Esophagus muscularis mucosa (tissue), 4 donors: Measurements from ENCODE around the gene COPA. TPM values are rescaled to one million over a fixed set of nuclear protein-coding genes. Genes with fewer than 3 reads are reported as not detected.

ENCODE experiments used
- DNase-seq: peaks from one replicate; pipeline ENCODE4 v3.0.0-alpha.2; 2017; ENCODE audit errors: extremely low spot score
- H3K27ac ChIP-seq, 4 donors: fragments of 200-600 bp; sonication (generic); replicated peaks in 1 of 4; 1 replicate in 3 of 4; 2 replicates in 1 of 4; pipeline ENCODE4 v1.5.1; 2016 to 2019; ENCODE audit warnings: mild to moderate bottlenecking in 1 of 4
- H3K27me3 ChIP-seq, 4 donors: fragments of 200-600 bp; sonication (generic); one replicate each; pipeline versions ENCODE4 v1.5.1 to v1.6.0; 2016 to 2019
- H3K36me3 ChIP-seq, 4 donors: fragments of 200-600 bp; sonication (generic); one replicate each; pipeline ENCODE4 v1.5.1; 2016 to 2019
- H3K4me1 ChIP-seq, 4 donors: fragments of 200-600 bp; sonication (generic); one replicate each; pipeline ENCODE4 v1.5.1; 2016 to 2019
- H3K4me3 ChIP-seq, 4 donors: fragments of 200-600 bp; sonication (generic); 1 replicate in 2 of 4; 2 replicates in 2 of 4; pipeline ENCODE4 v1.5.1; 2016 to 2019; ENCODE audit warnings: mild to moderate bottlenecking in 4 of 4, moderate library complexity in 1 of 4
- H3K9me3 ChIP-seq, 4 donors: fragments of 200-600 bp; sonication (generic); 1 replicate in 3 of 4; 2 replicates in 1 of 4; pipeline ENCODE4 v1.5.1; 2016 to 2019
- CTCF ChIP-seq, 3 experiments: fragments of 200-600 bp in 2 of 3; fragments of 450-650 bp in 1 of 3; sonication (generic) in 2 of 3; IDR thresholded peaks; one replicate each; pipeline ENCODE4 v1.5.1; 2017 to 2019; ENCODE audit warnings: antibody characterized with exemption in 3 of 3, mild to moderate bottlenecking in 2 of 3, moderate library complexity in 1 of 3
- EP300 ChIP-seq: sonication (generic); formaldehyde crosslinking; IDR thresholded peaks from one replicate; pipeline ENCODE4 v1.6.1; 2017; ENCODE audit warnings: antibody characterized with exemption
- POLR2A ChIP-seq: fragments of 450-650 bp; IDR thresholded peaks from one replicate; pipeline ENCODE4 v1.6.1; 2017; ENCODE audit warnings: antibody characterized with exemption, moderate library complexity, mild to moderate bottlenecking, low read depth
- POLR2AphosphoS5 ChIP-seq, 2 donors: sonication (generic); formaldehyde crosslinking; IDR thresholded peaks; one replicate each; pipeline ENCODE4 v1.6.1; 2017; ENCODE audit warnings: antibody characterized with exemption in 2 of 2
- WGBS: methylation state at CpG from one replicate; pipeline ENCODE4 v1.1.5; 2018; 5-methylcytosine and 5-hydroxymethylcytosine counted together
- intact Hi-C: fragments of 100-400 bp; cut with DNase I; formaldehyde crosslinking; loops from one replicate; pipeline ENCODE4 v1.15.1; 2023
- total RNA-seq, 4 donors: library from RNA; depleted of rRNA; stranded (reverse); fragments of >200 nt; gene quantifications; one replicate each; pipeline versions ENCODE4 v1.1.0 to v1.2.1, GENCODE V29; 2016

COPA gene
- total RNA-seq, 4 donors from 2014 or later, result 108 to 125 (median 116) TPM

DNA sequence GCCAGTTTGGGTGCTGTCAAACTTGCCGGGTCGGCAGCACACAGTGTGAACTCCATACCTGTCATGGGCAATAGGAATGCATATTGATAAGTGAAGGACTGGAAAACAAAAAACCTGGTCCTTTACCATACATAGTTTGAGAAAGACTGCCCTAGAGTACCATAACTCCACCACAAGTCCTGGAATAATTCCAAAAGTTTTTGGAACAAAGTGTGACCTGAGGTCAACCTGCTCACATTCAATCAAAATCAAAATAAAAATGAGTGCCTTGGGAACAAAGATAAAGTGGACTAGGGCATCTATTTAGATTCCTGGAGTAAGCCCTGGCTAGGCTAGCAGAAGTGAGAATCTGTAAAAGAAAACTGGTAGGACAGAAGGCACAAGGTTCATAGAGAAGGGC, 65.7 kb downstream of the COPA start:
- peaks cover 0 to 10% (median 6%) of the 10 kb centered on the region in 4 donors for H3K4me1 ChIP-seq
- DNase-seq, result no peak
- no peak for TF ChIP-seq POLR2AphosphoS5 (IDR thresholded peaks at IDR 0.05)
- no peak for TF ChIP-seq EP300
- no peak for TF ChIP-seq CTCF (IDR thresholded peaks at IDR 0.05)
- no peak for TF ChIP-seq POLR2A
- peaks cover 51 to 66% (median 58%) of the 10 kb centered on the region in 4 donors for H3K36me3 ChIP-seq
- 87% methylated on average over 2 of the region's 2 CpGs for WGBS
- no peaks in the 10 kb centered on the region for H3K27me3 ChIP-seq
- intact Hi-C loops, result no loop called here
- no peak overlapping the region for H3K27ac ChIP-seq
- H3K9me3 ChIP-seq, result no peaks in the 10 kb centered on the region
- H3K4me3 ChIP-seq, result no peak overlapping the region

DNA sequence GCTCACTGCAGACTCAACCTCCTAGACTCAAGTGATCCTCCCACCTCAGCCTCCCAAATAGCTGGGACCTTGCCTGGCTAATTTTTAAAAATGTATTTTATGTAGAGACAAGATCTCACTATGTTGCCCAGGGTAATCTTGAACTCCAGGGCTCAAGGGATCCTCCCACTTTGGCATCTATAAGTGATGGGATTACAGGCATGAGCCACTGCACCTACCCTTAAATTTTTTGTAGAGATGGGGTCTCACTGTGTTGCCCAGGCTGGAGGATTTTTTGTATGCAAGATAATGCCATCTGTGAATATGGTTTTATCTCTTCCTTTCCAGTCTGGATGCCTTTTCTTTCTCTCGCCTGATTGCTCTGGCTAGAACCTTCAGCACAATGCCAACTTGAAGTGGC, 72.0 kb downstream of the COPA start:
- Histone ChIP-seq H3K36me3 (peaks cover 0 to 3% (median 0%) of the 10 kb centered on the region in 4 donors), H3K9me3 (no peaks in the 10 kb centered on the region), H3K4me3 (no peak overlapping the region), H3K27me3 (no peaks in the 10 kb centered on the region), H3K4me1 (no peaks in the 10 kb centered on the region), H3K27ac (no peak overlapping the region)
- DNase-seq, result no peak
- TF ChIP-seq CTCF (IDR thresholded peaks at IDR 0.05) (no peak), POLR2AphosphoS5 (IDR thresholded peaks at IDR 0.05) (no peak), POLR2A (no peak), EP300 (no peak)
- intact Hi-C loops, result no loop called here
- WGBS, result 93% methylated on average over 1 of the region's 1 CpG

GRCh38 chr1:160267284-160267991, 75.6 kb downstream of the COPA start:
- H3K4me1 ChIP-seq, result peaks cover 4 to 6% (median 5%) of the 10 kb centered on the region in 4 donors
- TF ChIP-seq CTCF (IDR thresholded peaks at IDR 0.05) (no peak), POLR2AphosphoS5 (IDR thresholded peaks at IDR 0.05) (no peak), EP300 (no peak), POLR2A (no peak)
- intact Hi-C loops, result no loop called here
- no peak overlapping the region for H3K27ac ChIP-seq
- no peaks in the 10 kb centered on the region for H3K9me3 ChIP-seq
- H3K4me3 ChIP-seq, result no peak overlapping the region
- 83% methylated on average over 9 of the region's 10 CpGs for WGBS
- no peaks in the 10 kb centered on the region for H3K36me3 ChIP-seq
- no peaks in the 10 kb centered on the region for H3K27me3 ChIP-seq
- no peak for DNase-seq

GRCh38 chr1:160264795-160265307, 78.2 kb downstream of the COPA start:
- DNase-seq, result no peak
- intact Hi-C loops, result no loop called here
- Histone ChIP-seq H3K4me3 (no peak overlapping the region), H3K27me3 (no peaks in the 10 kb centered on the region), H3K27ac (no peak overlapping the region), H3K4me1 (peaks cover 17 to 21% (median 20%) of the 10 kb centered on the region in 4 donors), H3K9me3 (no peaks in the 10 kb centered on the region), H3K36me3 (no peaks in the 10 kb centered on the region)
- TF ChIP-seq POLR2A (no peak), CTCF (IDR thresholded peaks at IDR 0.05) (no peak), EP300 (no peak), POLR2AphosphoS5 (IDR thresholded peaks at IDR 0.05) (no peak)
- 82% methylated on average over 4 of the region's 4 CpGs for WGBS
